Erythroblast (primary cell): ENCODE measurements around the gene PLP2.
A peak's percentile ranks its signal among the peaks of the same experiment; 100 is the strongest.

ENCODE experiments used
- DNase-seq, 2 experiments: peaks; one replicate each; lab custom pipeline; 2025; lab: John Stamatoyannopoulos, UW
- GATA1 ChIP-seq: IDR thresholded peaks from 2 replicates; pipeline ENCODE4 v1.6.1; 2011; ENCODE audit warnings: low read depth, mild to moderate bottlenecking, control low read depth, low read length, moderate library complexity
- POLR2A ChIP-seq: IDR thresholded peaks from 2 replicates; pipeline ENCODE4 v1.6.1; 2011; ENCODE audit warnings: mild to moderate bottlenecking, low read length

PLP2 gene

DNA sequence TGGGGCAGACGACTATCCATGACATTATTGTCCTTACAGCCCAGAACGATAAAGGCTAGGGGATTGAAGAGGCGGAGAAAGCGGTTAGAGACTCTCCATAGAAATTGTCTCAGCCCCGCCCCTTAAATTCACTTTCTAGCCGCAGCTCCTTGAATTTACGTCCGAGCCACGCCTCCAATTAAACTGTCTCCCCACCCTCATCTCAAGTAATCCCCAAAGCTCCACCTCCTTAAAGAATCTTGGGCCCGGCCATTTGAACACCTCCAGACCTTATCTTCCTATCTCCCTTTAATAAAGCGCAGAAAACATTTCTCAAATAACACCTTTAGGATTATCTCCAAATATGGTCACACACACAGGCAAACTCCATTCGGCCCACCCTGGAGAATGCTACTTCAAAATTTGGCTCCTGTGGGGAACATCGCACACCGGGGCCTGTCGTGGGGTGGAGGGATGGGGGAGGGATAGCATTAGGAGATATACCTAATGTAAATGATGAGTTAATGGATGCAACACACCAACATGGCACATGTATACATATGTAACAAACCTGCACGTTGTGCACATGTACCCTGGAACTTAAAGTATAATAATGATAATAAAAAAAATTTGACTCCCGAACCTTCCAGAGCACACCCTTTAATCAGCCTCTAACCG, 16.3 kb upstream of the PLP2 start:
- TF ChIP-seq POLR2A = peak; percentile 59
- TF ChIP-seq GATA1 = no peak
- DNase-seq = peak; percentile 74 to 87

DNA sequence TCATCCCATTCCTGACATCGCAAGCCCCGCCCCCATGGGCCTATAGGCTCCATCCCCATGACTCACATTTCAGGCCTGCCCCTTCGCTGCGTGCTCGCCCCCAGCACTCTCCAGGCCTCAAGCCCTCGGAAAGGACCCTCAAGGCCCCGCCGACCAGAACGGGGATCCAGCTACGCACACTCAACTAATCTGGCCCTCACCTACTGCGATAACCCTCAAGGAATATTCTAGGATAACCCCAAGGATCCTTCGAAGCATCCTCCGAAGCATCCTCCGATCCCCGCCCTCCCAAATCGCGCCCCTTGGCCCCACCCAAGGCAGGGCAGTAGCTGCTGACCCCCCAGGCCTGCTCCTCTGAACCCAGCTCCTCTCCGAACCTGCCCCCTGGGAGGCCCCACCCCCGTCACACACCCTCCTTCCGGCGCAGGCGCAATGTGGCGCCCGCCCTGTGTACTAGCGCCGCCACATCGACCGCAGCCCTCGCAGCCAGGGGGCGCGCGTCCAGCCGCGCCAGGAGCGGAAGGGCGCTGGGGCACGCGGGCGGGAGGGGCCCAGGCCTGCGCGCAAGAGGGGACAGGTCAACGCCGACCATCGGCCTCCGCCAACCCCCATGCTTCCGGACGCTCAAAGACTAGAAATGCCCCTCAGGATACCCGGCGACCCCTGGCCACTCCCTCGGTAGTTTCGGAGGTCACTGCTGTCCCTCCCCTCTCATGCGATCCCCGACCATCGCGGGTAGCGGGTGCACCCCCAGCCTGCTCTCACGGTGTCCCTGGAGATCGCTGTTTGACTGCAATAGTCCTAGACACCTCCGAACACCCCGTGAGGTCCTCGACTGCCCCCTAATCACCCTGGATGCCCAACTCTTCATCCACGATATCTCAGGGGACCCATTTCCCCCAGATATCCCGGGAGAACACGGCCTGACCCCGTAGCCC, 15.5 kb upstream of the PLP2 start:
- TF ChIP-seq GATA1 (no peak), POLR2A (no peak)
- peak; percentile 92 to 94 for DNase-seq

DNA sequence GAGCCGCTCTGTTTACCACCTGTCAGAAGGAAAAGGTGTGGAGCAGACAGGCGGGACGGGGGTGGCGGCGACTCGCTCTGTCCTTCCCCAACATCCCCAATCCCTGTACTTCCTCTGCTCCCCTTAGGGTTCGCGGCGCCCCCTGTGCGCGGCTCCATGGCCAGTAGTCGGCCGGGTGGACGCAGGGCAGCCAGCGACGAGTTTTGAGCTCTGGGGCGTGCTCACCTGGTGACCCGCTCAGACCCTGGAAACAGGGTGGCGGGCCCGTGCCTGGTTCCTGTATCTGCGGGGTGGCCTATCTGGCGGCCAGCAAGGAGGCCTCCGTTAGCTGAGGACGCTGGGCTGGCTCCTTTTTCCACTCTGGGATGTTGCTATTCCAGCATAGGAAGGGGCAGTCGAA, 14.5 kb upstream of the PLP2 start:
- TF ChIP-seq GATA1 (no peak), POLR2A (no peak)
- DNase-seq = no peak

DNA sequence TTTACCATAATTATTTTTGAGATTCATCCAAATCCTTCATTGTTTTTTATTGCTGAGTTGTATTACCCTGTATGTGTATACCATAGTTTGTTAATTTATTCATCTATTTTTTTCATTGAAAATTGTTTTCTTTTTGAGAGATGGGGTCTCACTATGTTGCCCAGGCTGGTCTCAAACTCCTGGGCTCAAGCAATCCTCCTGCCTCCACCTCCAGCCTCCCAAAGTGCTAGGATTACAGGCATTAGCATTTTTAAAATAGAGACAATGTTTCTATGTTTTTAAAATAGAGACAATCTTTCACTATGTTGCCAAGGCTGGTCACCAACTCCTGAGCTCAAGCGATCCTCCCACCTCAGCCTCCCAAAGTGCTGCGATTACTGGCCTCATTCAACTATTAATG, 10.8 kb upstream of the PLP2 start:
- TF ChIP-seq GATA1 (no peak), POLR2A (no peak)
- no peak for DNase-seq

DNA sequence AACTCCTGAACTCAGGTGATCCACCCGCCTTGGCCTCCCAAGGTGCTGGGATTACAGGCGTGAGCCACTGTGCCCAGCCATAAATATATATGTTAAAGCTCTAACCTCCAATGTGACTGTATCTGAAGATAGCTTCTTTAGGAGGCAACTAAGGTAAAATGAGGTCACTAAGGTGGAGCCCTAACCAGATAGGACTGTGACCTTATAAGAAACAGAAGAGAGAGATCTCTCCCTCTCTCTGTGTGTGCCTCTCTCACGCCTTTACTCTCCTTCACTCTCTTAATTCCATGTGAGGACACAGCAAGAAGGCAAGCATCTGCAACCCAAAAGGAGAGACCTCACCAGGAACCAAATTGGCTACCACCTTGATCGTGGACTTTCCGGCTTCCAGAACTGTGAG, 10.1 kb upstream of the PLP2 start:
- peak; percentile 51 to 54 for DNase-seq
- no peak for TF ChIP-seq GATA1
- TF ChIP-seq POLR2A = no peak

DNA sequence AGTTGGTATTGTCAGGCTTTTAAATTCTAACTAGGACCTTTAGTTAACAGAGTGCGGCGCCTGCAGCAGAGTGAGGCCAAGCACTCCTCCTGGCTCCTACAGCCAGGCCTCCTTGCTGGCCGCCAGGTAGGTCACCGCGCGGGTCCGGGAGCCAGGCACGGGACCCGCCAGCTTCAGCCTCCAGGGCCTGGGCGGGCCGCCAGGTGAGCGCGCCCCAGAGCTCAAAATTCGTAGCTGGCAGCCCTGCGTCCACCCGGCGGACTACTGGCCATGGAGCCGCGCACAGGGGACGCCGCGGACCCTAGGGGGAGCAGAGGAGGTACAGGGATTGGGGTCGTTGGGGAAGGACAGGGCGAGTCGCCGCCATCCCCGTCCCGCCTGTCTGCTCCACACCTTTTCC, 9.1 kb upstream of the PLP2 start, which contains the start of gene MAGIX:
Gene MAGIX, plus strand, starts transcription at position 139 of the 400 bp plus-strand sequence. Its CDS starts 132 bp downstream, at position 271.
- TF ChIP-seq POLR2A (no peak), GATA1 (no peak)

DNA sequence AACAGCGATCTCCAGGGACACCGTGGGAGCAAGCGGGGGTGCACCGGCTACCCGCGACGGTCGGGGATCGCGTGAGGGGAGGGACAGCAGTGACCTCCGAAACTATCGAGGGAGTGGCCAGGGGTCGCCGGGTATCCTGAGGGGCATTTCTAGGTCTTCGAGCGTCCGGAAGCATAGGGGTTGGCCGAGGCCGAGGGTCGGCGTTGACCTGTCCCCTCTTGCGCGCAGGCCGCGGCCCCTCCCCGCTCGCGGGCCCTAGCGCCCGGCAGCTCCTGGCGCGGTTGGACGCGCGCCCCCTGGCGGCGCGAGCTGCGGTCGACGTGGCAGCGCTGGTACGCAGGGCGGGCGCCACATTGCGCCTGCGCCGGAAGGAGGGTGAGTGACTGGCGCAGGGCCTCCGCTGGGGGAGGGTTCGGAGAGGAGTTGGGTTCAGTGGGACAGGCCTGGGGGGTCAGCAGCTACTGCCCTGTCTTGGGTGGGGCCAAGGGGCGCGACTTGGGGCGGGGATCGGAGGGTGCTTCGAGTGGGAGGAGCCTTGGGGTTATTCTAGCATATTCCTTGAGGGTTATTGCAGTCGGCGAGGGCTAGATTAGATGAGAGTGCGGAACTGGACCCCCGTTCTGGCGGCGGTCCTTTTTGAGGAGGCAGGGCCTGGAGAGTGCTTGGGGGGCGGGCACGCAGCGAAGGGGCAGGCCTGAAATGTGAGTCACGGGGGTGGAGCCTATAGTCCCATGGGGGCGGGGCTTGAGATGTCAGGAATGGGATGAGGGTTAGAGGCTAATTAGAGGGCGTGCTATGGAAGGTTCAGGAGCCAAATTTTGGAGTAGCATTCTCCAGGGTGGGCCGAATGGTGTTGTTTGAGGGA, 7.9 kb upstream of the PLP2 start:
- TF ChIP-seq GATA1 (no peak), POLR2A (peak; percentile 43)

More for the DNA sequence above, 9.1 kb upstream of the PLP2 start, which contains the start of gene MAGIX:
- no peak for DNase-seq

DNA sequence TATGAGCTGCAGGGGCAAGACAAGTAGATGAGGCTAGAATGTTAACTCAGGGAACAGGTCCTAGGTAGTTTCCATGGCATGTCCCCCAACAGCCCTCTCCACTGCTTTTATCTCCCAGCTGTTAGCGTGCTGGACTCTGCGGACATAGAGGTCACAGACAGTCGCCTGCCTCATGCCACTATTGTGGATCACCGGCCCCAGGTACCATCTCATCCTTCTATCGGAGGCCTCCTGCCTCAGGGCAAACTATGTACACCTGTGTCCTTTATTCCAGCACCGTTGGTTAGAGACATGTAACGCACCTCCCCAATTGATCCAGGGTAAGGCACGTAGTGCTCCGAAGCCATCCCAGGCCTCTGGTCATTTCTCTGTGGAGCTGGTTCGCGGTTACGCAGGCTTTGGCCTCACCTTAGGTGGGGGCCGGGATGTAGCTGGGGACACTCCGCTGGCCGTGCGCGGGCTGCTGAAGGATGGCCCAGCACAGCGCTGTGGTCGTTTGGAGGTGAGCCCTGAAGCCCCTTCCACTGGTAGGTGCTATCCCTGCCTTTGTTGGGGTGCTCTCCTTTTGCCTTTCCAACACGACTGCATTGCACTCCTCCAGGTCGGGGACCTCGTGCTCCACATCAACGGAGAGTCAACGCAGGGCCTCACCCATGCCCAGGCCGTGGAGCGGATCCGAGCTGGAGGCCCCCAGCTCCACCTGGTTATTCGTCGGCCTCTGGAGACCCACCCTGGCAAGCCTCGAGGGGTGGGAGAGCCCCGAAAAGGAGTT, 6.9 kb upstream of the PLP2 start:
- TF ChIP-seq POLR2A (no peak), GATA1 (no peak)
- DNase-seq = no peak

More for the DNA sequence above, 7.9 kb upstream of the PLP2 start:
- peak; percentile 95 to 96 for DNase-seq

DNA sequence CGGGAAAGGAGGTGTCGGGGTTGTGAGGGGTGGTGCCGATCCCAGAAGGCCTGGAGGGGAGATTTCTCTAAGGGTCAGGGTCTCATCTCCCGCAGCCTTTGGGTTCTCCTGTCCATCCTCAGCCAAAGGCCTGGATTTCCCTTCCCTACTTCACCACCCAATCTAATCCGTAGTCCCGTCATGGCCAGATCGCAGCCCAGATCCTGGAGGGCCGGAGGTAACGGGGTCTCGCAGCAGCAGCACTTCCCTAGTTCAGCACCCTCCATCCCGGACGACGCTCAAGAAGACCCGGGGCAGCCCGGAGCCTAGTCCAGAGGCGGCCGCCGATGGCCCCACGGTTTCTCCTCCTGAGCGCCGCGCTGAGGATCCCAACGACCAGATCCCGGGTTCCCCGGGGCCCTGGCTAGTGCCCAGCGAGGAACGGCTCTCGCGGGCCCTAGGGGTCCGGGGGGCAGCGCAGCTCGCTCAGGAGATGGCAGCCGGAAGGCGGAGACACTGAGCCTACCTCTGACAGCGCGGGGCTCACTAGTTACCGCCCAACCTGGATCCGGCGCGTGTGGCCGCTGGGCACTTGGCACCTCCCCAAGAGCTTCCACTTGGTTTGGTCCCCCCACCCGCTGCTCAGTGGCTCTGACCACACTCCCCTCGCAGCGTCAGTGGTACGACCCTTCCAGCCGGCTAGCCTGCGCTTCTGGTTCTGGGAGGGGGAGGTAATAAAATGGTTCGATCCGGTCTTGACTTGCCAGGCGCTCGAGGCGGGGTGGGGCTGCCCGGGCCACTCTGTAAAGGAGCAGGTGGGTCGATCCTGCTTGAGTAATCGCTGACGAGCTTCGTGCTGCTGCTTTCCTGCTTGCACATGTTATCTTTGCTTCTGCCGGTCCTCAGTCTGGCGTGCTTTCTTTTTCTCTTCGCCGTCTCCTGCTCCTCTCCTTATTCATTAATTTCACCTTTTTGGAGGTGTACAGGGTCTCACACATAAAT, 5.5 kb upstream of the PLP2 start:
- TF ChIP-seq POLR2A = peak; percentile 59
- no peak for TF ChIP-seq GATA1

DNA sequence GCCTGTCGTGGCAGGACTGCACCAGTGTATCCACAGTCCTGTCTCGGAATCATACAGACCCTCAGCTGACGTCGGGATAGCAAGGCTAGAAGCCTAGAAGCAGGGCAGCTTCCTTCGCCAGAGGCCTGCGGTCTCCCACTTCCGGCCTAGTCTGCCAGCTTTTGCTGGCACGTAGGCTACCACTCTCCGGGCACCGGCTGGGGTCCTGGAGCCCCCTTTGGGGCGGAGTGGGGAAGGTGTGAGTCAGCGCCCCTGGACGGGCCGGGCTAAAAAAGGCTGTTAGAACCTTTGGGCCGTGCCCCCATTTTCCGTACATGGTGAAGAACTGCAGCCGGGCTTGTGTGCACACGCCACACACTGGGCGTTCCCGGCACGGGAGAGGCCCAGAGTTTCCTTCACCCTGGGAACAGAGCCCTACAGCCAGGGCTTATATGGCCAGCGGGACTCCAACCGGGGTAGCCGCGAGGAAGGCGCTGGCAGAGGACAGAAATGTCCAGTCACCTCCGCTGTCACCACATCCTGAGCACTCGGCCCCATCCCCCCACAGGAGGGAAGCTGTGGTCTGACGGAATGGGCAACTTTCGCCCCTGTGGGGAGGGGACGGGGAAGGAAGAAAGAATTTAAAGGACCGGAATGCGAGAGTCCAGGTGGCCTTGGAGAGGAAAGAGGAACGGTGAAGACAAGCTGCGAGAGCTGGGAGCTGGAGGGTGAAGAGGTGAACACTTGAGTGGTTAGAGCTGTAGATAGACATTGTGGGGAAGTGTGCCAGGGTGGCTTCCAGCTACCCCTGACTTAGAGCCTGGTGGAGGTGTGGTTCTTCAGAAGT, 4.6 kb upstream of the PLP2 start:
- TF ChIP-seq POLR2A (peak; percentile 75), GATA1 (no peak)
- DNase-seq = peak; percentile 74 to 78

More for the DNA sequence above, 5.5 kb upstream of the PLP2 start:
- DNase-seq = peak; percentile 91 to 95

DNA sequence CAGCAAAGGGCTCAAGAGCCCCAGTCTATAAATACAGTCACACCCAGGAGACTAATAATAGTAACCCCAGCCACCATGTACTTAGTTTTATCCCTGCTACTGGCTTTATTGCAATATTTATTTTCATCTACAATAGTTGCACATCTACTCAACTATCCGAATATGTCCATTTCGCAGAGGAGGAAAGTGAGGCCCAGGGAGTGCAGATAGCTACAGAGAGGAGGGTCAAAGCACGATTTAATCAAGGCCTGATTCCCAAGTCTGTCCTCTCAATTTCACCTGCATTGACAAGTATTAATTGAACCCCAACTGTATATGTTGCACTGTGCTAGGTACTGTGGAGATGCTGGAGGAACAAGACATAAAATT, 4.0 kb upstream of the PLP2 start:
- TF ChIP-seq POLR2A (no peak), GATA1 (no peak)
- no peak for DNase-seq
